Measurements from ENCODE around the gene TMEM198. TPM values are rescaled to one million over a fixed set of nuclear protein-coding genes. Genes with fewer than 3 reads are reported as not detected.

Gene TMEM198
- polyA plus RNA-seq, 10 donors = 1.6 to 3.1 (median 2.3) TPM

DNA sequence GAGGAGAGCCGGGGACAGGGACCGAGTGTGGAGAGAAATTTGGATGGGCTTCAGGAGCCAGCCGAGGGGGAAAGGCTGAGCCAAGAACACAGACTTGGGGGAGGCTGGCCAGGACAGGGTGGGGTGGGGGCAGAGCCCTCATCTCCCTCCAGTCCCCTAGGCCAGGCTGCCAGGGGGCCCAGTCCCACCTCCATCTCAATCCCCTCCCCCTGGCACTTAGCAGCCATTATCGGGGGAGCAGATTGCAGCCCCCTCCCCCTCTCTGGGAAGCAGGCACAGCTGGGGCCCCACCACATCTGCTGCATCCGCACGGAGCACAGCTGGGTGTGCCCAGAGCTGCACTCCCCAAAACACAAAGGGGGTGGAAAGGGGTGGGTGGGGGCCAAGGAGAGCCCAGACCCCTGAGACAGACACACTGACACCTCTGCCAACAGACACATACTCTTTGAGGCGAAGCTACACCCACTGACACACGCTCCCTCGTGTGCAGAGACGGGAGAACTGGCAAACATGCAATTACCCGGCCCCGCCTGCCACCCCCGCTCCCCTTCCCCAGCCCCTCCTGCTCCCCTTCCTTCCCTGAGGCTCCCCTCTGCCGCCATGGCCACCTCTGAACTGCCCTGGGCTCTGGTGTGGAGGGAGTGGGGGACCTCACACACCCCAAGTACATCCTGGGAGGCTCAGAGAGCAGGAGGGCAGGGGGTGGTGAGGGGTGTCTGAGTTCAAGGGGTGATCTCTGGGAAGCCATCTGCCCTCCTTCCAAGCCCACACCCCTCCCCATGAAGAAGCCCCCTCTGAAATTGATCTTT is 34.7 kb upstream of the TMEM198 start:
- DNase-seq = peak in 1 of 3 donors; percentile 71

DNA sequence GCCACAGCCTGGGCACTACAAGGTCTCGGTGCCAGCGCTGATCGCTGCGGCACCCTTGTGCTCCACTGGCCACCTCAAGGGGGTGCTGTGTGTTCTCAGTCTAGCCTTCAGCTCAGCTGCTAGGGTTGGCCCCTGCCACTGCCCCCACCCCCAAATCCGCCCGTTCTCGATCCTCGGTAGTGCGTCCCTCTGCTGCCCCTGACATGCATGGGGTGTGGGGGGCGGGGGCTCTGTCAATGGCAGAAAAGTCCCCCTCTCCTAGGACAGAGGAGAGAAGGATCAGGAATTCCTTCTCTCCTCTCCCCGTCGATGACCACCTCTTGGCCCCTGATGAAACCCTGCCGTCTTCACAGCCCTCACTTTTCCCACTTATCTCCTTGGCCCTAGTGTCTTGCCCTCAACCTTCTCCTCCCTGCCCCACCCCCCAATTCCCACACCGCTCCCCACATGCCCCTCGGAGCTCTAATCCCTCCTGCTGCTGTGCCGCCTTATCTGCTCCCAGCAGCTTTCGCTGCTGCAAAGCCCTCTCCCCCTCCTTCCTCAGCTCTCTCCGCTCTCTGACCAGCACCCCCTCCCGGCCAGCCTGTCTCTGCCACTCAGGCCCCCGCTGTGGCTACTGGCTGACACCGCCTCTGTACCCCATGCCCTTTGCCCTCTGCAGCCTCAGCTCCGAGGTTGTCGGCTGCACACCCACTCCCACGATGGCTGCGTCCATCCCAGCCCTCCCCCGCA is 33.9 kb upstream of the TMEM198 start:
- peak in 2 of 3 donors; percentile 63 to 84 for DNase-seq

DNA sequence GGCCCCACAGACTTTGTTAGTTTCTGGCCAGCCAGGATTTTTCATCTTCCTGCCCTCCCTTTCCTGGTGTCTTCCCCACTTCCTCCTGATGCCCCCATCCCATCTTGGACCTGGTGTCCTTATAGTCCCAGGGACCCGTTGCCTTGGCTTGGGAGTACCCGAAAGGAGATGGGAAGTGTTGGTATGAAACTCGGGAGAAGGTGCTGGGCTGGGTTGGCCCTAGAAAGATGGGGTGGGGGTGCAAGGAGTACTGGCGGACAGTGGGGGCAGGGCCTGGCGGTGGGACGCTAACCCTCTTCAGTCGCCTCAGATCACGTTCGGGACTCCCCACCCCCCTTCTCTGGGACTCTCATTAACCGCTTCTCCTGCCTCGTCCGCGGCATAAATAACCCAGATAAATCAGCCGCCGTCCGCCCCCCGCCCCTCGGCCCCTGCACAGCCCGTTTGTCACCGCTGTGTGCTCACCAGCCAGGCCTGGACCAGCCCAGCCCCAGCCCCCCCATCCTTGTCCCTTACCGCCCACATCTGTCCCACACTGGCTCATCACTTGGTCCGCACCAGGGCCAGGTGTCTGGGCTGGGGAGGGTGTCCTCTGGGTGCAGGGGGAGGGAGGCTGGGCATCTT is 33.2 kb upstream of the TMEM198 start:
- DNase-seq = no peak

DNA sequence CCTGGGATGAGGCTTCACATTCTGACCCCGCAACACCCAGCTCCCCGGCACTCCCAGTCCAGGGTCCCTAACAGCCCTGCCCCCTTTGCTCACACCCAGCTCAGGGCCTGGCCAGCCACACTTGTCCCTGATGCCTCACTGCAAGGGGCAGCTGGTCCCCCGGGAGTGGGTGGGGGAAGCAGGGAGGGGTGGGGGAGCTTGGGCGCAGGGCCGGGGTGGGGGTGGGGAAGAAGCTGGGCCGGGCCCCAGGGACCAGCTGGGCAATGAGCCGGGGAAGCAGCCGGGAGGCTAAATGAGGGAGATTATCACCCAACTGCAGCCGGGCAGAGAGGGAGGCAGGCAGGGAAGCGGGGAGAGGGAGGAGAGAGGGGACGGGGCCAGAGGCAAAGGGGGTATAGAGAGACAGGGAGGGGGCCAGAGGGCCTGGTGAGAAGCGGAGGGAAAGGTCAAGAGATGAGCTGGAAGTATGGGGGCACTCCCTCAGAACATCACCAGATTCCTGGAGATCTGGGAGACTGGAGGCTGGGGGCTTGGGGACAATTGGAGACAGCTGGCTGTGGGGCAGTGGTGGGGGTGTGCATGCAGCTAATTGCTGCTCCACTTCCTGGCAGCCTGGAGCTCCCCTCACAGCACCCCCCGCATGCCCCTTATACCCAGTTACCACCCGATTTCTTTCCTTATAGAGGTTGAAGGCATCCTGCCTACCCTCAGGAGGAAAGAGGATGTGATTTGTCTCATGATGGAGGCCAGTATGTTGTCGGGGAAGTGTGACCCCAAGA is 32.1 kb upstream of the TMEM198 start:
- no peak for DNase-seq

DNA sequence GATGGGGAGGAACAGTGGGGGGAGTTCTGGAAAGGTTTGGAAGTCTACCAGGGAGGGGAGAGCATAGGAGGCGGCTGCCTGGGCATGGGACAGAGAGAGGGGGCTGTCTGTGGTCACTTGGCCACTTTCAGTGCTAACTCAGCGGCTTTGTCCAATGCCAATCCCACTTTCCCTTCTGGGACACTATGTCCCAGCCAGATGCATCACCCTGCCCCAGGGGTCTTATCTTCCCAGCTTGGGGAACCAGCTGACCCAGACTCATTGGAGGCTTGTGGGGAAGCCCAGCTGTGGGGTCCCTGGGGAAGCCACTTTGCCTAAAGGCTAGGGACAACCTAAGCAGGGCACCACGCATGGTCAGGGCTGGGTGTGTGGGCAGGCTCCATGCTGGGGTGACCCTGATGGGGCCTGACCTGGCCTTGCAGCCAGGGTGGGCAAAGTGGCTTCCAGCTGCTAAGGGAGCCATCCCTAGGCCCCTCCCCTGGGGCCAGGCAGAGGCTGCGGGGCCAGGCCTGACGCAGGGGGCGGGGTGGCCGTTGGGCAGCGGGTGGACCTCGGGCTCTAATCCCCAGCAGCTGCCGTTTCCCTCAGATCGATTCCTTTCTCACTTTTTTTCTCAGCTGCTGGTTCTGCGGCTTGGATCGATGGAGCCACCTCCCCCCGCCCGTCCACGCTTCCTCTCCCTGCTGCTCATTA is 31.2 kb upstream of the TMEM198 start:
- peak in 1 of 3 donors; percentile 38 for DNase-seq

DNA sequence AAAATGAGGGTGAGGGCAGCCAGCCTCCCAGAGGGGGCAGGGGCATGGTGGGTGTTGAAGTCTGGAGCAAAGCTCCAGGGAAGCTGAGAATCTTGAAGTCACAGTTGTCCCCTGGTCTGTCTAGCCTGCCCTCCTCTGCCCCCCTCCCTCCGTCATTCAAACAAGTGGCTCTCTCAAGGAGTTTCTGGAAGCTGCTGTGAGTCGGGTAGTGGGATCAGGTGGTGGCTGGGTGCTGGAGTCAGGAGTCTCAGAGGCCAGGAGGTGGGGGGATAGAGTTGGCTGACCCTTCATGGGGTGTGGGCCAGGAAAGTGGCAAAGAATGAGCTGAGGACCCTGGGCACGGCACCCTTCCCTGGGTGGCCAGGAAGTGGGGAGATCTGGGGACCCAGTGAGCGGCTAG is 30.0 kb upstream of the TMEM198 start:
- DNase-seq = no peak

DNA sequence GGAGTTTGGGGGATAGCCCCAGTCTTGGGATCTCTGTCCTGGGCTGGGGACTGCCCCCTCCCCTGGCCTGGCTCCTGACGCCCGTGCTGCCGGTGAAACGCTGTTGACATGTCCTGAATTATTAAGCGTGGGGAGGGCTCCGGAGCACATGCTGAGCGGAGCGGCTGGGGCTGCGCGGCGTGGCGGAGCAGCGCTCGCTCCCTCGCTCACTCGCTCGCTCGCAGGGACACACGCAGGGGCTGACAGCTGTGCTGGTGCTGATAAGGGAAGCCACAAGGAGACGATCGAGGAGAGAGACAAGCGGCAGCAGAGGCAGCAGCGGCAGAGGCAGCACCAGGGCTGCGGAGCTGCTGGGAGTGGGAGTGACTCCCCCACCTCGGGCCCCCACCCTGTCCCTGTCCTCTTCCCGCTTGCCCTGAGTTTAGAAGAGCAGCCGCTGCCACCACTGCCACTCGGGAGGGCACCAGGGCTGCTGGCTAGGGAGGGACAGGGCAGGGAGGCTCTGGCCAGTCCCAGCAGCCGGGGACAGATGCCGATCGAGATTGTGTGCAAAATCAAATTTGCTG is 29.5 kb upstream of the TMEM198 start, which contains the start of gene ASIC4:
Gene ASIC4 (plus strand): TSS at position 287 of the 566 bp plus-strand sequence. CDS start 243 bp downstream, at position 530.
- peak in 1 of 3 donors; percentile 52 for DNase-seq

DNA sequence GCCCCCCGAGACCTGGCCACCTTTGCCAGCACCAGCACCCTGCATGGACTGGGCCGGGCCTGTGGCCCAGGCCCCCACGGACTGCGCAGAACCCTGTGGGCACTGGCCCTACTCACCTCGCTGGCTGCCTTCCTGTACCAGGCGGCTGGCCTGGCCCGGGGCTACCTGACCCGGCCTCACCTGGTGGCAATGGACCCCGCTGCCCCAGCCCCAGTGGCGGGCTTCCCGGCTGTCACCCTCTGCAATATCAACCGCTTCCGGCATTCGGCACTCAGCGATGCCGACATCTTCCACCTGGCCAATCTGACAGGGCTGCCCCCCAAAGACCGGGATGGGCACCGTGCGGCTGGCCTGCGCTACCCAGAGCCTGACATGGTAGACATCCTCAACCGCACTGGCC is 29.0 kb upstream of the TMEM198 start:
- DNase-seq = no peak

DNA sequence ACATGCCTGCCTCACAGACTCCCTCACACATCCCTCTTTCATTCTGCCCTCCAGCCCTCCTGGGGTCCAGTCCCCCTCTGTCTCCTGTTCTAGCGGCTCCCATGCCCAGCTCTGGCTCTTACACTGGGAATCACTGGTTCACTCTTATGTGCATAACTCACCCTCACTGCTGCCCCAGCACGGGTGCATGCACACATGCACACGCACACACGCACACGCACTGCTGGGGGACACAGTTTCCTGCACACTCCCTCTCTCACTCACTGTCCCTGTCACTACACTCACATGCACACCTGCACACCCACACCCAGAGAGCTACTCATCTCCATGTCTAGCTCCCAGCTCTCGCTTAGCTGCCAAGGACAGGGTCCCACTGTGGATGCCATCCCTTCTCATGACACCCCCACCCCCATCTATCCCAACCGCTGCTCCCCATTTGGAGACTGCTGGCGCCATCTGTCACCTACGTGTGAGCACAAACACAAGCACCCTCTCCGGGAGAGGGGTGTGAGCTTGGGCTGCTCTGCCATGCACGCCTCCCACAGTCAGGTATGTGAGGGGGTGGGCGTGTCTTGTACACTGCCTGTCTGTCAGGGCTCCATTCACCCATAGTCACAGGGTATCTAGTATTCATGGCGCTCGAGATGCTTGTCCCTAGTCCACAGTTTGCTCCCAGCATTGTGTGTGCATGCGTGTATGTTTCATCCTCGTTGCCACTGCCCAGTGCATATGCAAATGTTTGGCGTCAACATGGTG is 27.8 kb upstream of the TMEM198 start:
- no peak for DNase-seq

DNA sequence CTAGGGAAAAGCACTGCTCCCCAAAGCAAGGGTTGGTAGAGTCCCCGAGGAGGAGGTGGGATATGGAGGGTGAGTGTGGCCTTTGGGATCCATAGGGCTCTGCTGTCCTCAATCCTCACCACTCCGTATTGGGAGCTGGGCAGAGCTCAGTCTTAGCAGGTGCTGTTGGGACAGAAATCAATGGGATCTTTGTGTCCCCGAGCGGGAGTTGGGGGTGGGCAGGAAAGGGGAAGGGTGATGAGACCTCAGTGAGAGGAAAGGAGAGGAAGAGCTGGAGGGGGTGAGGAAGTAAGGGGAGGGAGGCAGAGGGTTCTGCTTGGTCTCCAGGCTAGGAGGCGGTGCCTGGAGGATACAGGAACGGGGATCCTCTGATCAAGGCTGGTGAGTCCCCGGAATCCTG is 26.9 kb upstream of the TMEM198 start:
- DNase-seq = no peak

DNA sequence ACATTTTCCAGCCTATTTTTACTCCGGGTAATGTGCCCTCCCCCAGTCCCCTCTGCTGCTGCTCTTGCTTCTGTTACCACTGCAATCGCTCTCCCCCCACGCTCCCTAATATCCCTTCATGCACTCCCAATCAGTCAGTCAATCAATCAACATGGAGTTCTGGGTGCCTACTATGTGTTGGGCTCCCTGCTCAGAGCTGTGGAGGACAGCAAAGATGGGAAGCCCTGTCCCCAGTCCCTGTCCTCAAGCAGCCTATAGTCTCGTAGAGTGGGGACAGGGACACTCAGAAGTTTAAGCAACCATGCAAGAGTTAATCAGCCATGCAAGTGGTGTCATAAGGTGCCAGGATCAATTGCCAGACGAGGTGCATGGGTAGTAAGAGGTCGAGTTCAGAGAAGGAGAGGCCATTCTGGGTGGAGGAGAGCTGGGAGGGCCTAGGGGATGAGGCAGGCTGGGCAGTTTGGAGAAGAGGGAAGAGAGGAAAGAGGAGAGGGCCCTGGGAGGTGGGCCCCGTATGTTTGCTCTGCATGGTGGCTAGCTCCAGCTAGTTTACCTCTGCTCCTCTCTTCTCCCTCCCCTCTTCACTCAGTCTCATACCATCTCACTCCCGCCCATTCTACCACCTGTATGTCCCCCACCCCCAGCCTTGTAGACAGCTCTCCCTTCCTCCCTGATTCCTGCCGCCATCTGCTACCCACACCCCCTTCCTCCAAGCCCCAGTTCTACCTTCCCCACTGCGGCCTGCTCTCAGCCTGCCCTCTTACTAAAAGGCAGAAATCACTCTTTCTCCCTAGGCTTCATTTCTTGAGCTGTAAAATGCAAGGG is 25.7 kb upstream of the TMEM198 start:
- no peak for DNase-seq

DNA sequence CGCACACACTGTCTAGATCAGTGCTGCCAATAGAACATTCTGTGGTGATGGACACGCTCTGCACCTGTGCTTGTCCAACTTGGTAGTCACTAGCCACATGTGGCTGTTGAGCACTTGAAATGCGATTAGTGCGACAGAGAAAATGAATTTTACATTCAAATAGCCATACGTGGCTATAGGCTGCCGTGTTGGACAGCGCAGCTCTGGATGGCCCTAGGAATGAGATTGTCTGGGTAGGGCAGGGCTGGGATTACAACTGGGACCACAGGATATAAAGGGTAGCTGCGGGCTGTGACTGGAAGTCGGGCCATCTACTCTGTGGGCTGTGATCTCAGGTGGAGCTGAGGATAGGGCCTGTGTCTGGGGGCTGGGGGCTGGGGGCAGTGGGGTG is 24.3 kb upstream of the TMEM198 start:
- DNase-seq = no peak

DNA sequence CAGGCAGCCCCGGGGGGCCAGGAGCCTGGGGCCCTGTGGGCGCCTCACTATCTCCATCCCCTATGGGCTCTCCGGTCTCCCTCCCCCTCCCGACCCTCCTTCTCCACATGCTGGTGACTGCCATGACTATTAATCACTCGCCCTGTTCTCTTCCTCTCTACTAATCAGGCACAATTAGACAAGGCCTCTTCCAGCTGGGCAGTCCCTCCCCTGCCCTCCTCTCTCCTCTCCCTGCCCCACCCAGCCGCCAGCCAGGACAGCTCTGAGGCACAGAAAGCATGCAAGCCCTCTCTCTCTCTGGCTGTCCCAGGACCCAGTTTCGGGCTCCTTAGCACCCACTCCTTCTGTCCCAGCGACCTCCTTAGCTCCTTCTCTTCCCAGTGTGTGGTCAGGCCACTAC is 23.7 kb upstream of the TMEM198 start:
- DNase-seq = no peak

DNA sequence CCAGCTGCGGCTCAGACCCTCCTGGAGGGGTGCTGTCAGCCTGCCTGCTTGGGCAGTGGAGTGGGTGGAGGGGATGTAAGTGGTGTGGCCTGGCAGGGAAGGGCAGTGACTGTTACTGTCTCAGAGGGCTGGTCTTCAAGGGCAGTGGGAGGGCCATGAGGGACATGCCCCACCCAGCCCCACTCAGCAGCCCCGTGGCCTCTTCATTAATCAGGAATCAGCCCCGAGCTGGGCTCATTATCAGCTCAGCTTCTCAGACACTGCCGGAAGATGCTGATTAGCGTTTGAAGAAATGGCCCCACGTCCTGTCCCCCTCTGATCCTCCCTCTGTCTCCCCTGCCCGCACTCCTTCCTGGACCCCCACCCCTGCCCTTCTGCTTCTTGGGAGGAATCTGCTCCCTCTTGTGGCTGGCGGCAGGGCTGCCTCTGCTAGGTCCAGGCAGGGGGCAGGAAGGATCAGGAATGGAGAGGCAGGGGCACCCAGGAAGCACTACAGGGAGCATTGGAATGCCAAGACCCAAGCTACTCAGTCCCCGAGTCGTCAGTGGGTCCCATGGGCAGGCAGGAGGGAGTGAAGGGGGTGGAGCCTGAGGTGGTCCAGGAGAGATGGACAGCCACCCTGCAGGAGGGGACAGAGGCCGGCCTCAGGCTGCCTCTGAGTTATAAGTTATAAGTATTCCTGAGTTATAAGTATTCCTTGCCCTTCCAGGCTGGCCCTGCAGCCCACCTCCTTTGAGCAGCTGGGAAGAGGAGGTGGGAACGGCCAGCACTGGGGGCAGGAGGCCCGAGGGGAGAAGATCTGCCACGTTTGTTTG is 22.6 kb upstream of the TMEM198 start:
- peak in 1 of 3 donors; percentile 73 for DNase-seq

DNA sequence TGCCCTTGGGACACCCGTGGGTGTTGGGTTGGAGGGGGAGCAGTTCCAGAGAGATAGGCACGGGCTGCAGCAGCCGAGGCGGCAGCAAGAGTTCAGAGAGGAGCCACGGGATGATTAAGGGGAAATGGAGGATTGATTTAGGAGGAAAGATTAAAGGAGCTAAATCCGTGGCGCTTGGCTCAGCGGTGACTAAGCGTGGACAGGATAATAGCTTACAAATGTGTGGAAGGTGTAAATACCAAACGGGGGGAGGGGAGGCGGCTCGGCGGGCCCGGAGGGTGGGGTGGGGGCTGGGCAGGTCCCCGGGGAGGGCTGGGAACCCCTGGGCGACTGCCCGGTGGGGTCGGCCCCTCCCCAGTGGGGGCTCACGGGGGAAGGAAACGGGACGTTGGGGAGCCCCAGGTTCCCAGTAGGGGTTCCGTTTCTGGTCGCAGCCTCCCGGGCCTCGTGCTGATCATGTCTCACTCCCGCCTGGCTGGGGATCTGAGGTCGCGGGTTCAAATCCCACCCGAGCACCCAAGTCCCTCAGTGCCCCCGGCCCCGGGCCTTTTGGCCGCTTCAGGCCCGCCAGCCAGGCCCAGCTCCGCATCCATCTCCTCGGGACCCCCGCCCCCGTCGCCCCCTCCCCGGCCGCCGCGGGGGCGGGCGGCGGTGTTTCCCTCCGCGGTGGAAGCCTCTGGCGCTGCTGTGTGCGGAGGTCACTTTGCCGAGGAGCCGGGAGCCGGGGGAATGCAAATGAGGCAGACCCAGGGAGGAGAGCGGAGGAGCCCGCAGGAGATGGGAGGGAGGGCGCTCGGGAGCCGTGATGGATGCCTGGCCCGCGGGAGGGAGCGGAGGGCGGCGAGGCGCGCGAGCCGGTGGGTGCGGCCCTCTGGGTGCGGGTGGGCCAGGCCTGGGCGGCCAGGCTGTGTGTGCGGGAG is 21.5 kb upstream of the TMEM198 start:
- DNase-seq = peak in 1 of 3 donors; percentile 76

DNA sequence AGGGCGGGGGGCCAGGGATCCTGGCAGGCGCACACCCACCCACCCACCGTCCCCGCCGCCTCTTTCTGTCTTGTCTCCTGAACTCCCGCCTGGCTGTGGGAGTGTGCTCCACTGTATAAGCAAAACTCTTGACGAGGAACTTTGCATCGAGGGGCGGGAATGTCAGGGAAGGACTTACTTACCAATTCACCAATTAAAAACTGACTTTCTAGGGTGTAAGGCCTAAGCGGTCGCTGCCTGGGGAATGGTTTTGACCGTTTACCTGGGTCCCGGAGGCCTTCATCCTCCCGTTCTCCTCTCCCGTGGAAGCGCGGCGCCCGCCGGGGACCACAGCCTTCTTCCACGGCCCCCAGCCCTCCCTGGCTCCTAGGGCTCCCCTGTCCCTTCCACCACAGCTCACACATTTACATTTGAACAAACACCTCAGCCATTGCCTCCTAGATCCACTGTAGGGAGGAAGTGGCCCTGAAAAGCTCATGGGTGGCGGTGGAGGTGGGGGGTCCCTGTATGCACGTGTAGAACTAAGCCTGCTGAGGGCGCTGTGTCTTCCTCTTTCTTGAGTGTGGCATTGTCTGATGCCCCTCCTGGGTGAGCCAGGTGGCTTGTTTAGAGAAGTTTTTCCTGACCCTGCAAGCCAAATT is 20.7 kb upstream of the TMEM198 start:
- no peak for DNase-seq

DNA sequence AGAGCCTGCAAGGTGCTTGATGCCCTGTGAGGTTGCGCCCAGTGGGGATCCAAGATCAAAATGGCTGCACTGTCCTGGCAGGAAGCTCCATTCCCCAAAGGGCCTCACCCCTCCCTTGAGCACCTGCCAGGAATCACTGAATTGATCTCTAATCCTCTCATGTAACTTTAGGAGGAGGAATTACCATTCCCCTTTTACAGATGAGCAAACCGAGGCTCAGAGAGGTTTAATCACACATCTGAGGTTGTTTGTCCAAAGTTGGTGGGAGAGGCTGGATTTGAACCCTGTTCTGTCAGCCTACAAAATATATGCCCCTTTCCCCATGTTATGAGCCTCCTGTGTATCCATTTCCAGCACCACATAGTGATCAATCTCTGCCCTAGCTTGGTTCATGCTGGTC is 19.0 kb upstream of the TMEM198 start:
- no peak for DNase-seq

Measured in muscle of back (tissue), 11 donors.